Vagina (tissue), 2 donors: ENCODE data around the gene OSBPL8.

Experiments used
- CTCF ChIP-seq, 3 experiments: fragments of 450-650 bp in 2 of 3; fragments of 200-600 bp in 1 of 3; sonication (generic) in 1 of 3; IDR thresholded peaks; one replicate each; pipeline ENCODE4 v1.5.1; 2017 to 2019; ENCODE audit warnings: antibody characterized with exemption in 3 of 3, mild to moderate bottlenecking in 2 of 3, moderate library complexity in 2 of 3
- POLR2A ChIP-seq, 2 donors: fragments of 450-650 bp; IDR thresholded peaks; one replicate each; pipeline ENCODE4 v1.6.1; 2017; ENCODE audit warnings: antibody characterized with exemption in 2 of 2, mild to moderate bottlenecking in 2 of 2, moderate library complexity in 2 of 2
- POLR2AphosphoS5 ChIP-seq, 2 donors: sonication (generic); formaldehyde crosslinking; IDR thresholded peaks; one replicate each; pipeline ENCODE4 v1.9.0; 2017; ENCODE audit warnings: antibody characterized with exemption in 2 of 2, mild to moderate bottlenecking in 2 of 2, low read depth in 1 of 2; ENCODE audit not compliant: insufficient read depth in 1 of 2

GRCh38 chr12:76310110-76310509 lies 249.5 kb downstream of the OSBPL8 start:
- TF ChIP-seq CTCF (IDR thresholded peaks at IDR 0.05) (no peak), POLR2A (IDR thresholded peaks at IDR 0.05) (no peak), POLR2AphosphoS5 (IDR thresholded peaks at IDR 0.05; ENCODE audit: insufficient read depth in 1 of 2, low read depth in 1 of 2) (no peak)
